HepG2 (cell line): ENCODE data around the gene FNDC3B. TPM values are rescaled to one million over a fixed set of nuclear protein-coding genes. Genes with fewer than 3 reads are reported as not detected.

Experiments used
- ATAC-seq: fragments of 200-7000 bp; cut with Tn5 transposase; 3 replicates; pipeline ENCODE4 v1.9.1; 2020; ENCODE audit warnings: mild to moderate bottlenecking, moderate library complexity
- BruUV-seq: library from RNA; stranded (reverse); fragments of 400-500 nt; replicated peaks from 2 replicates; lab custom pipeline; 2021; lab: Mats Ljungman, UMichigan
- CTCF ChIA-PET: fragments of 300-600 bp; formaldehyde crosslinking; extraction: SDS; loops from one replicate; lab custom pipeline; 2021; ENCODE audit warnings: low total read pairs, inconsistent platforms, low intra/inter-chr PET ratio; lab: Yijun Ruan, JAX
- POLR2A ChIA-PET: fragments of 350-600 bp; sonication (Branson Sonifier 250); formaldehyde crosslinking; loops from one replicate; lab custom pipeline; 2020; ENCODE audit warnings: antibody characterized with exemption, inconsistent platforms; lab: Yijun Ruan, JAX
- DNase-seq: peaks from one replicate; pipeline ENCODE4 v3.0.0-alpha.2; 2015; ENCODE audit warnings: low spot score
- FAIRE-seq: peaks from 3 replicates; lab custom pipeline; 2011; peaks lifted over from hg19 to GRCh38; lab: Jason Lieb, UNC
- H2AFZ ChIP-seq: one replicate; pipeline ENCODE4 v1.6.1; 2011; ENCODE audit warnings: low read length, inconsistent platforms
- H3K27ac ChIP-seq: fragments of 300-600 bp; 3 replicates; pipeline ENCODE4 v1.8.0; 2011; ENCODE audit warnings: mixed run types, mild to moderate bottlenecking, mixed read lengths, low read length, inconsistent platforms; ENCODE audit not compliant: insufficient read depth; ENCODE audit errors: extremely low read length
- H3K27me3 ChIP-seq, 2 experiments: fragments of 200-600 bp in 1 of 2; 2 replicates in 1 of 2; 3 replicates in 1 of 2; pipeline versions ENCODE4 v1.6.0 to v1.8.0; 2011; ENCODE audit warnings: low read length in 2 of 2, mild to moderate bottlenecking in 2 of 2, moderate library complexity in 2 of 2, inconsistent platforms in 1 of 2; ENCODE audit not compliant: insufficient read depth in 2 of 2, control insufficient read depth in 1 of 2
- H3K36me3 ChIP-seq, 2 experiments: fragments of 200-600 bp in 1 of 2; replicated peaks in 1 of 2; 2 replicates in 1 of 2; 3 replicates in 1 of 2; pipeline versions ENCODE4 v1.5.1 to v1.8.0; 2011; ENCODE audit warnings: low read length in 2 of 2, inconsistent platforms in 1 of 2; ENCODE audit not compliant: insufficient read depth in 2 of 2, control insufficient read depth in 1 of 2
- H3K4me1 ChIP-seq: 2 replicates; pipeline ENCODE4 v1.5.1; 2012; ENCODE audit warnings: low read length, inconsistent platforms; ENCODE audit not compliant: insufficient read depth
- H3K4me2 ChIP-seq: 2 replicates; pipeline ENCODE4 v1.6.0; 2011; ENCODE audit warnings: low read depth, low read length, inconsistent platforms
- H3K4me3 ChIP-seq, 3 experiments: fragments of 200-600 bp in 1 of 3; sonication (generic), shearing (Covaris generic) in 1 of 3; replicated peaks in 1 of 3; 2 replicates each; pipeline ENCODE4 v1.5.1; 2011 to 2016; ENCODE audit warnings: low read length in 3 of 3, inconsistent platforms in 2 of 3, low read depth in 2 of 3, mild to moderate bottlenecking in 2 of 3, control low read depth in 1 of 3, mixed read lengths in 1 of 3; ENCODE audit not compliant: insufficient read depth in 1 of 3
- H3K79me2 ChIP-seq: one replicate; pipeline ENCODE4 v1.6.1; 2011; ENCODE audit warnings: low read length, inconsistent platforms; ENCODE audit not compliant: insufficient read depth
- H3K9ac ChIP-seq: 2 replicates; pipeline ENCODE4 v1.6.0; 2011; ENCODE audit warnings: mild to moderate bottlenecking, low read depth, low read length, inconsistent platforms; ENCODE audit not compliant: insufficient read depth
- H3K9me3 ChIP-seq: 2 replicates; pipeline ENCODE4 v1.5.1; 2012; ENCODE audit warnings: mild to moderate bottlenecking, low read length
- H4K20me1 ChIP-seq: 2 replicates; pipeline ENCODE4 v1.6.0; 2011; ENCODE audit warnings: inconsistent platforms, mild to moderate bottlenecking, low read length, moderate library complexity; ENCODE audit not compliant: insufficient read depth
- ARHGAP35 ChIP-seq: sonication (generic); formaldehyde crosslinking; IDR thresholded peaks from 2 replicates; pipeline ENCODE4 v1.9.0; 2022; ENCODE audit warnings: mild to moderate bottlenecking, inconsistent platforms, moderate library complexity, missing genetic modification reagents, borderline replicate concordance
- ATRX ChIP-seq: sonication (generic); formaldehyde crosslinking; IDR thresholded peaks from 2 replicates; pipeline ENCODE4 v1.4.0; 2020; ENCODE audit warnings: missing genetic modification reagents, borderline replicate concordance
- CBFB ChIP-seq: sonication (generic); formaldehyde crosslinking; IDR thresholded peaks from 2 replicates; pipeline ENCODE4 v1.4.0; 2020; ENCODE audit warnings: missing genetic modification reagents
- GABPA ChIP-seq, 2 experiments: IDR thresholded peaks; 2 replicates each; pipeline ENCODE4 v1.6.1; 2011 to 2016; ENCODE audit warnings: low read depth in 2 of 2, low read length in 1 of 2, missing biosample characterization in 1 of 2, missing genetic modification characterization in 1 of 2
- IKZF1 ChIP-seq: fragments of 450-650 bp; IDR thresholded peaks from 2 replicates; pipeline ENCODE4 v1.7.1; 2016
- IKZF4 ChIP-seq: sonication (generic); formaldehyde crosslinking; IDR thresholded peaks from 2 replicates; pipeline ENCODE4 v1.5.1; 2020; ENCODE audit warnings: borderline replicate concordance, mild to moderate bottlenecking, low read depth, missing genetic modification reagents; ENCODE audit errors: not compliant biosample characterization
- MAZ ChIP-seq, 2 experiments: sonication (generic) in 1 of 2; formaldehyde crosslinking in 1 of 2; IDR thresholded peaks; 2 replicates each; pipeline versions ENCODE4 v1.5.0 to v1.6.1; 2012 to 2020; ENCODE audit warnings: low read depth in 2 of 2, mild to moderate bottlenecking in 2 of 2, borderline replicate concordance in 1 of 2, improper control_type of control experiment in 1 of 2, low read length in 1 of 2, missing genetic modification reagents in 1 of 2, moderate library complexity in 1 of 2
- NR2C2 ChIP-seq: sonication (generic); formaldehyde crosslinking; IDR thresholded peaks from 2 replicates; pipeline ENCODE4 v1.4.0; 2020; ENCODE audit warnings: missing genetic modification reagents, mild to moderate bottlenecking, moderate library complexity, borderline replicate concordance
- PAX8 ChIP-seq: sonication (generic); formaldehyde crosslinking; IDR thresholded peaks from 2 replicates; pipeline ENCODE4 v1.8.0; 2022; ENCODE audit warnings: mild to moderate bottlenecking, missing genetic modification reagents, borderline replicate concordance
- PHF21A ChIP-seq: sonication (generic); formaldehyde crosslinking; IDR thresholded peaks from 2 replicates; pipeline ENCODE4 v1.5.0; 2020; ENCODE audit warnings: mild to moderate bottlenecking, missing genetic modification reagents
- POGK ChIP-seq: sonication (generic); formaldehyde crosslinking; conservative IDR thresholded peaks from 2 replicates; pipeline ENCODE4 v1.8.0; 2022; ENCODE audit warnings: mild to moderate bottlenecking, moderate library complexity, missing genetic modification reagents
- POLR2AphosphoS5 ChIP-seq: IDR thresholded peaks from 2 replicates; pipeline ENCODE4 v1.6.1; 2012; ENCODE audit warnings: low read depth, low read length
- RARA ChIP-seq: IDR thresholded peaks from 2 replicates; pipeline ENCODE4 v1.6.1; 2016; ENCODE audit warnings: missing genetic modification reagents, missing compliant biosample characterization
- RCOR2 ChIP-seq: IDR thresholded peaks from 2 replicates; pipeline ENCODE4 v1.6.1; 2016; ENCODE audit warnings: missing biosample characterization, missing genetic modification reagents
- REPIN1 ChIP-seq: sonication (generic); formaldehyde crosslinking; IDR thresholded peaks from 2 replicates; pipeline ENCODE4 v1.8.0; 2022; ENCODE audit warnings: missing genetic modification reagents, low read depth, mild to moderate bottlenecking, borderline replicate concordance
- ZBTB25 ChIP-seq: IDR thresholded peaks from 2 replicates; pipeline ENCODE4 v1.6.1; 2018; ENCODE audit warnings: missing genetic modification reagents
- ZBTB8A ChIP-seq: sonication (generic); formaldehyde crosslinking; IDR thresholded peaks from 2 replicates; pipeline ENCODE4 v1.4.0; 2020; ENCODE audit warnings: mild to moderate bottlenecking, low read depth, missing genetic modification reagents, borderline replicate concordance
- ZKSCAN5 ChIP-seq: sonication (generic); formaldehyde crosslinking; IDR thresholded peaks from 2 replicates; pipeline ENCODE4 v1.5.1; 2020; ENCODE audit warnings: mild to moderate bottlenecking, missing genetic modification reagents
- ZSCAN30 ChIP-seq: sonication (generic); formaldehyde crosslinking; IDR thresholded peaks from 2 replicates; pipeline ENCODE4 v1.5.0; 2020; ENCODE audit warnings: mild to moderate bottlenecking, missing genetic modification reagents
- WGBS: methylation state at CpG from one replicate; pipeline ENCODE4 v1.1.6; 2017; ENCODE audit warnings: low lambda C conversion rate; 5-methylcytosine and 5-hydroxymethylcytosine counted together
- in situ Hi-C: cut with HindIII; loops from 2 replicates; pipeline ENCODE4 v1.10.0; 2017; ENCODE audit warnings: low pct_unique_long_range_greater_than_20kb; ENCODE audit not compliant: extremely low pct_ligation_motif_present
- intact Hi-C: fragments of 100-400 bp; cut with micrococcal nuclease; formaldehyde crosslinking; loops from one replicate; pipeline ENCODE4 v1.10.0; 2022; ENCODE audit not compliant: unreplicated experiment
- polyA plus RNA-seq, 8 experiments: library from polyadenylated mRNA; depleted of rRNA in 3 of 8; stranded (reverse) in 7 of 8; unstranded in 1 of 8; fragments of >200 nt; fragmentation: Illumina TruSeq in 4 of 8; extraction: Trizol in 4 of 8; gene quantifications; 2 replicates each; pipeline versions ENCODE4 v1.2.1 to v1.2.3, GENCODE V29; 2011 to 2016; ENCODE audit warnings: low read depth in 4 of 8, missing spikeins in 1 of 8, mixed read lengths in 1 of 8; ENCODE audit not compliant: insufficient read depth in 1 of 8
- total RNA-seq, 5 experiments: library from RNA; depleted of rRNA; stranded (reverse); fragments of >200 nt; fragmentation: Illumina TruSeq; extraction: Trizol; gene quantifications; 2 replicates each; pipeline ENCODE4 v1.2.3, GENCODE V29; 2016; ENCODE audit warnings: low read depth in 1 of 5
- TF ChIP-seq, protein P1 (sequence below): sonication (generic); formaldehyde crosslinking; conservative IDR thresholded peaks from 2 replicates; pipeline ENCODE4 v1.4.0; 2020; ENCODE audit warnings: missing genetic modification reagents

FNDC3B gene
- total and polyA plus RNA-seq, 2 of the 13 experiments (the other 11 are each of a cell fraction or from before 2014, with no cell fraction given) = 74.8 to 103 TPM

DNA sequence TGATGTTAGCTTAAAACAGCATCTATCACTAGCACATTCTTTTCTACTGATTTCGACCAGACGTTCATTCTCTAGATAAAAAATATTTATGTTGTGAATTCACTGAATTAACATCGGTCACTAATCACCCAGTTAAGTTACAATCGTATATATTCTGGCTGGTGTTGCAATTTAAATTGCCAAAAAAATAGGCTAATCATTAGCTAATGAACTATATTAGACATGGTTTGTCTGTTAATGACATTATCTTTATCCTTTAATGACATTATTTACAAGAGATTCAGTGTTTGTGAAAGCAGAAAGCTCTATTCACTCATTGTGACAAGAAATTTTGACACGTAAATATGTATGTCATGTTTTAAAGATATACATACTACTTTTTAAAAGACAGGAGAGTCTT is 402.2 kb downstream of the FNDC3B start (continued):
- TF ChIP-seq ZBTB25 (CRISPR knock-in tag) = no peak
- TF ChIP-seq ZKSCAN5 (CRISPR knock-in tag) = no peak
- TF ChIP-seq ZSCAN30 (CRISPR knock-in tag) = no peak

- WGBS = 6% methylated on average over 1 of the region's 1 CpG
- TF ChIP-seq RCOR2 (CRISPR knock-in tag) = no peak
- TF ChIP-seq MAZ (IDR thresholded peaks at IDR 0.05; ENCODE audit: borderline replicate concordance, low read depth, low read length) = no peak
- TF ChIP-seq MAZ (CRISPR knock-in tag; IDR thresholded peaks at IDR 0.05; ENCODE audit: low read depth) = no peak
- TF ChIP-seq POGK = no peak
- TF ChIP-seq CBFB (CRISPR knock-in tag) = no peak
- TF ChIP-seq PAX8 (CRISPR knock-in tag) = no peak
- TF ChIP-seq RARA (CRISPR knock-in tag) = no peak
- no peak for TF ChIP-seq IKZF1
- no peak for TF ChIP-seq IKZF4 (CRISPR knock-in tag)
- no peak for TF ChIP-seq ZBTB8A (CRISPR knock-in tag)
- TF ChIP-seq ARHGAP35 (CRISPR knock-in tag) = no peak
- no peak for TF ChIP-seq POLR2AphosphoS5
- no peak for TF ChIP-seq PHF21A
- TF ChIP-seq ATRX = no peak
- TF ChIP-seq REPIN1 (CRISPR knock-in tag) = no peak
- no peak for TF ChIP-seq NR2C2
- TF ChIP-seq, protein P1, sequence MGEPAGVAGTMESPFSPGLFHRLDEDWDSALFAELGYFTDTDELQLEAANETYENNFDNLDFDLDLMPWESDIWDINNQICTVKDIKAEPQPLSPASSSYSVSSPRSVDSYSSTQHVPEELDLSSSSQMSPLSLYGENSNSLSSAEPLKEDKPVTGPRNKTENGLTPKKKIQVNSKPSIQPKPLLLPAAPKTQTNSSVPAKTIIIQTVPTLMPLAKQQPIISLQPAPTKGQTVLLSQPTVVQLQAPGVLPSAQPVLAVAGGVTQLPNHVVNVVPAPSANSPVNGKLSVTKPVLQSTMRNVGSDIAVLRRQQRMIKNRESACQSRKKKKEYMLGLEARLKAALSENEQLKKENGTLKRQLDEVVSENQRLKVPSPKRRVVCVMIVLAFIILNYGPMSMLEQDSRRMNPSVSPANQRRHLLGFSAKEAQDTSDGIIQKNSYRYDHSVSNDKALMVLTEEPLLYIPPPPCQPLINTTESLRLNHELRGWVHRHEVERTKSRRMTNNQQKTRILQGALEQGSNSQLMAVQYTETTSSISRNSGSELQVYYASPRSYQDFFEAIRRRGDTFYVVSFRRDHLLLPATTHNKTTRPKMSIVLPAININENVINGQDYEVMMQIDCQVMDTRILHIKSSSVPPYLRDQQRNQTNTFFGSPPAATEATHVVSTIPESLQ = no peak
- no peak for TF ChIP-seq GABPA (IDR thresholded peaks at IDR 0.05; ENCODE audit: low read depth, low read length)
- no peak for TF ChIP-seq GABPA (CRISPR knock-in tag; IDR thresholded peaks at IDR 0.05; ENCODE audit: low read depth)
- ChIA-PET POLR2A (no interaction called here), CTCF (no interaction called here)
- intact Hi-C loops (no loop called here), in situ Hi-C loops (no loop called here)
- H3K9me3 ChIP-seq = no peaks in the 10 kb centered on the region
- H4K20me1 ChIP-seq = no peaks in the 10 kb centered on the region
- no peak overlapping the region for H3K9ac ChIP-seq
- H3K36me3 ChIP-seq = no peaks in the 10 kb centered on the region
- no peak overlapping the region for H3K27ac ChIP-seq
- peaks cover 1 to 10% of the 10 kb centered on the region in 2 experiments; a peak in 2 of 5 replicates for H3K27me3 ChIP-seq
- H3K4me2 ChIP-seq = no peak overlapping the region
- no peaks in the 10 kb centered on the region for H3K79me2 ChIP-seq
- H3K4me3 ChIP-seq = no peak overlapping the region
- no peaks in the 10 kb centered on the region for H3K4me1 ChIP-seq
- no peak overlapping the region for H2AFZ ChIP-seq
- FAIRE-seq (no peak), DNase-seq (no peak), ATAC-seq (no peak)
- no TSS peak for BruUV-seq
These were observed 403.2 kb downstream of the FNDC3B start for GRCh38 chr3:172442606-172443005.
